ENCODE measurements around the gene KCNF1.

The KCNF1 gene

DNA sequence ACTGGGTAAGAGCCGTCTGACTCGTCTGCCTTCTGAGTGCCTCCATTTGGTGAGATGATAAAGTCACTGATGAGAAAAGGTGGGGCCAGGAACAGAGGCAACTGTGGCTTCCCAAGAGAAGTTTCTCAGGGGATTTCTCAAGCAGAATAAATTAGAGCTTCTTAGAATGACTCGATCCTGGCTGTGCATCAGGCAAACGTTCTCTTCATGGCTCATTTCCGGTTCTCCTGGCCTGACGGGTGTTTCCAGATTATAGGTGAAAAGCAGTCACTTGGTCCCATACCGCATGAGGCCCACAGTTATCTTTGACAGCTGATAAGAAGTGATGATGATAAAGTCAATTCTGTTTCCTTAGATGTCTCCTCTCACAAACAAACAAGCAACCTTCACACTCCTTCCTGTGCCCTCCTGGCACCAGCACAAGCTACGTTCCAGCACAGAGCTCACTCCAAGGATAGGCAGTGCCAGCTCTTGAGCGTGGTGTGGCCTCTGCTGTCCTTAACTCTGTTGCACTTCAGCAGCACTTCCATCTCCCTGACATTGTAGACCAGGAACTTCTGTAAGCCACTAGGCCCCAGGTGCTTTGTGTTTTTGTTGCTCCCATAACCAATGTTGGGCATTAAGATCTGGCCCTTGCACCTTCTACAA is 37.8 kb upstream of the KCNF1 start:
- H3K4me3 ChIP-seq (ENCODE audit: low read length) = no peak overlapping the region
- H3K9me3 ChIP-seq (ENCODE audit: low read length) = no peaks in the 10 kb centered on the region
- no peaks in the 10 kb centered on the region for H3K36me3 ChIP-seq (ENCODE audit: insufficient read depth, low read length)
- H2AFZ ChIP-seq (ENCODE audit: low read depth, low read length) = no peak overlapping the region
- no peaks in the 10 kb centered on the region for H3K4me1 ChIP-seq (ENCODE audit: insufficient read depth, low read length)
- H3K27me3 ChIP-seq (ENCODE audit: insufficient read depth, low read length) = no peaks in the 10 kb centered on the region

DNA sequence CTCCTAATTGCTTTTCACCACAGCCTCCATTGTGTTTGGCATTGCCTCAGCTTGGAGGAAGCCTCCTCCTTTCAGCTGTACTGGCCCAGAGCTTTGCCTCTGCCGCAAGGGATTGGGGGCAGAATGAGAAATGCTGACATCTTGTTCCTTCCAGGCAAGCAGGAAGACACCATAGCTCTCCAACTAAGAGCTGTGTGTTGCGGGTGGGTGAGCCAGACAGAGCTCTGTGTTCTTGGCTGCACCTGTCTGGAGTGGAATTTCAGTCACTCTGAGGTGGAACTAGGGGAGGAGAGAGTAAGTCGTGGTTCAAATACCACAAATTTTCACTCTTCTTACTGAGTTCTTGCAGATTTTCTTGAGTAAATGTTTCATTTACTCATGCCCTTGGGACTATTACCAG is 36.6 kb upstream of the KCNF1 start:
- no peaks in the 10 kb centered on the region for H3K27me3 ChIP-seq (ENCODE audit: insufficient read depth, low read length)
- no peaks in the 10 kb centered on the region for H3K4me1 ChIP-seq (ENCODE audit: insufficient read depth, low read length)
- no peak overlapping the region for H2AFZ ChIP-seq (ENCODE audit: low read depth, low read length)
- peaks cover 2% of the 10 kb centered on the region for H3K9me3 ChIP-seq (ENCODE audit: low read length)
- H3K4me3 ChIP-seq (ENCODE audit: low read length) = no peak overlapping the region
- H3K36me3 ChIP-seq (ENCODE audit: insufficient read depth, low read length) = no peaks in the 10 kb centered on the region

DNA sequence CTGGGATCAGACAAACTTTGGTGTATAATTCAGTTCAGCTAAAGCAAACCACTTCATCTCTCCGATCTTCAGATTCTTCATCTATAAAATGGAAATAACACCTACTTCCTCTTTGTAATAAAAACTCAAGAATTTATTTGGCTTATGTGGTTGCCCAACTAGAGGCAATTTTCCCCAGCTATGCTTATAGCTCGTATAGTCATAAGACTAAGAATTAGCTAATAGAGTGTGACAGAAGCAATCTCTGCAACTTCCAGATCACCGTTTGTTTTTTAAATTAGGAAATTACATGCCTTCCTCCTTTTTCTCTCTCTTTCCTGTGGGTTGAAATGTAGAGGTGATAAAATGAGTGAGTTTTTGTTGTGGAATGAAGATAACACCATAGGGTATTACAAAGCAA is 35.3 kb upstream of the KCNF1 start:
- Histone ChIP-seq H3K36me3 (ENCODE audit: insufficient read depth, low read length) (no peaks in the 10 kb centered on the region), H3K4me3 (ENCODE audit: low read length) (no peak overlapping the region)

DNA sequence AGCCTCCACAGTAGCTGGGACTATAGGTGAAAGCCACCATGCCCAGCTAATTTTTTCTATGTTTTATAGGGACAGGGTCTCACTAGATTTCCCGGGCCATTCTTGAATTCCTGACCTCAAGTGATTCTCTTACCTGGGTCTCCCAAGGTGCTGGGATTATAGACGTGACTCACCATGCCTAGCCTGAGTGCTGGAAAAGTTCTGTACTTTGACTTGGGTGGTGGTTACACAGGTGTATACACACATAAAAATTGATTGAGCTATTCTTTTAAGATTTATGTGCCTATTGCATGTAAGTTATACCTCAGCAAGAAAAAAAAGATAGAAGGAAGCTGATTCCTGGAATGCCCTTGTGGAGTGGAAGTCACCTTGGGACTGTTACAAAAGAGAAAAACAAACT is 34.8 kb upstream of the KCNF1 start:
- Histone ChIP-seq H3K36me3 (ENCODE audit: insufficient read depth, low read length) (no peaks in the 10 kb centered on the region), H3K4me3 (ENCODE audit: low read length) (no peak overlapping the region), H3K27me3 (ENCODE audit: insufficient read depth, low read length) (no peaks in the 10 kb centered on the region), H2AFZ (ENCODE audit: low read depth, low read length) (no peak overlapping the region), H3K4me1 (ENCODE audit: insufficient read depth, low read length) (no peaks in the 10 kb centered on the region), H3K9me3 (ENCODE audit: low read length) (peaks cover 2% of the 10 kb centered on the region)

More for the DNA sequence above, 35.3 kb upstream of the KCNF1 start:
- Histone ChIP-seq H3K9me3 (ENCODE audit: low read length) (peaks cover 2% of the 10 kb centered on the region), H3K4me1 (ENCODE audit: insufficient read depth, low read length) (no peaks in the 10 kb centered on the region), H2AFZ (ENCODE audit: low read depth, low read length) (no peak overlapping the region), H3K27me3 (ENCODE audit: insufficient read depth, low read length) (no peaks in the 10 kb centered on the region)

DNA sequence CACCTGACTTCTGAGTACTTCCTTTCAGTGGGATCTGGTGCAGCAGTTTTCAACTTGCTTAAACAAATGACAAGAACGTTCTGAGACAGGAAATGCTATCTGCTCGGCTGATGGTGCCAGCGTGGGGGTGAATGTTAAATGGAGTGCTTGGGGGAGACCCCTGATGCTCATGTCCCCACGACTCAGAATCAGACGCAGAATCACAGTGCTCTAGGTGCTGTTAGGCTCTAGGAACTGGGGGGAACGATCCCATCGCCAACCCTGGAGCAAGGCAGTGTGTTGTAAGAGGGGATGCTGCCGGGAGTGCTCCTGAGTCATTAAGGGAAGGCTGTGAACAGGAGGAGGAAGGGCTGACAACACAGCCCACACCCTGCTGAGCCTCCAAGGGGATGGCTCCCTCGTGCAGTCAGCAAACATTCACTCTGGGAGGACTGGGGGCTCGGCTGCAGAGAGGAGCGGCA is 34.1 kb upstream of the KCNF1 start:
- no peak overlapping the region for H2AFZ ChIP-seq (ENCODE audit: low read depth, low read length)
- no peaks in the 10 kb centered on the region for H3K4me1 ChIP-seq (ENCODE audit: insufficient read depth, low read length)
- H3K27me3 ChIP-seq (ENCODE audit: insufficient read depth, low read length) = no peaks in the 10 kb centered on the region
- H3K4me3 ChIP-seq (ENCODE audit: low read length) = no peak overlapping the region
- H3K9me3 ChIP-seq (ENCODE audit: low read length) = peaks cover 2% of the 10 kb centered on the region
- H3K36me3 ChIP-seq (ENCODE audit: insufficient read depth, low read length) = no peaks in the 10 kb centered on the region

DNA sequence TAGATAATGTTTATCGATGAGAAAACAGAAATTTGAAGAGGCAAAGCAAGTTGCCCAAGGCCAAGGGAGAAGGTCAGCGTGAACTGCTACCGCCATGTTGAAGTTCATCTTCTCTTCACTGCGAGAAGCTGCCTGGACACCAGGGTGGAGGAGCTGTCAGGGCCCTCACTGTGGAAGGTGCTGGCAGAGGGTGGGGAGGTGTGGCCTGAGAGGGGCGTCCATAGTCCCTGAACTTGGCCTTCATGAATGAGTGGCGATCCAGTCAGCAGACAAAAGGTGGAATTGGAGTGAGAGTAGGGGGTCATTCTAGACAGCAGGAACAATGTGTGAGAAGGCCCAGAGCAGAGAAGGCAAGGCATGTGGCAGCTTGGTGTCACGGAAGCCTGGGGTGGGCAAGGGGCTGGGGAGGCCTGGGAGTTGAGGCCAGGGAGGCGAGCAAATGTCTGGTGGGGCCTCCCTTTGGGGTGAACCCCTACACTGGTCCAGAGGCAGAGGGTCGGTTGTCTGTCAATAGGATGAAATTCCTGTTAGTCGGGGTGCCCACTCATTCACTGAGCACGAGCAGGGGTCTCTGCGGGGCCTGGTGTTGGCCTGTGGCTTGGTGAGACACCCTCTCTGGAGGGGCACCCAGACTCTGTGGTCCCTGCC is 33.3 kb upstream of the KCNF1 start:
- H3K4me3 ChIP-seq (ENCODE audit: low read length) = no peak overlapping the region
- no peaks in the 10 kb centered on the region for H3K27me3 ChIP-seq (ENCODE audit: insufficient read depth, low read length)
- peaks cover 4% of the 10 kb centered on the region for H3K4me1 ChIP-seq (ENCODE audit: insufficient read depth, low read length)
- H3K9me3 ChIP-seq (ENCODE audit: low read length) = peaks cover 2% of the 10 kb centered on the region
- no peaks in the 10 kb centered on the region for H3K36me3 ChIP-seq (ENCODE audit: insufficient read depth, low read length)
- no peak overlapping the region for H2AFZ ChIP-seq (ENCODE audit: low read depth, low read length)

DNA sequence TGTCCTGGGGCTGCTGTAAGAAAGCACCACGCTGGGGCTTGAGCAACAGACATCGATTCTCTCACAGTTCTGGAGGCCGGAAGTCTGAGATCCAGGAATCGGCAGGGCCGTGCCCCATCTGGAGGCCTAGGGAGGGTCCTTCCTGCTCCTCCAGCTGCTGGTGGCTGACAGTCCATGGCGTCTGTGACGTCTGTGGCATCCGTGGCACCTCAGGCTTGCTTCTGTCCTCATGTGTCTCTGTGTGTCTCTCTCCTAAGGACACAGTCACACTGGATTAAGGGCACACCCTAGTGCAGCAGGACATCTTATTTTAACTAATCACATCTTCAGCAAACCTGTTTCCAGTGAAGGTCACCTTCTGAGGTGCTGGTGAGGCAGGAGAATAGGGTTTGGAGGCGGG is 32.6 kb upstream of the KCNF1 start:
- H3K4me1 ChIP-seq (ENCODE audit: insufficient read depth, low read length) = peaks cover 12% of the 10 kb centered on the region
- no peak overlapping the region for H3K4me3 ChIP-seq (ENCODE audit: low read length)
- peaks cover 2% of the 10 kb centered on the region for H3K9me3 ChIP-seq (ENCODE audit: low read length)
- no peaks in the 10 kb centered on the region for H3K36me3 ChIP-seq (ENCODE audit: insufficient read depth, low read length)
- no peak overlapping the region for H2AFZ ChIP-seq (ENCODE audit: low read depth, low read length)
- H3K27me3 ChIP-seq (ENCODE audit: insufficient read depth, low read length) = no peaks in the 10 kb centered on the region

DNA sequence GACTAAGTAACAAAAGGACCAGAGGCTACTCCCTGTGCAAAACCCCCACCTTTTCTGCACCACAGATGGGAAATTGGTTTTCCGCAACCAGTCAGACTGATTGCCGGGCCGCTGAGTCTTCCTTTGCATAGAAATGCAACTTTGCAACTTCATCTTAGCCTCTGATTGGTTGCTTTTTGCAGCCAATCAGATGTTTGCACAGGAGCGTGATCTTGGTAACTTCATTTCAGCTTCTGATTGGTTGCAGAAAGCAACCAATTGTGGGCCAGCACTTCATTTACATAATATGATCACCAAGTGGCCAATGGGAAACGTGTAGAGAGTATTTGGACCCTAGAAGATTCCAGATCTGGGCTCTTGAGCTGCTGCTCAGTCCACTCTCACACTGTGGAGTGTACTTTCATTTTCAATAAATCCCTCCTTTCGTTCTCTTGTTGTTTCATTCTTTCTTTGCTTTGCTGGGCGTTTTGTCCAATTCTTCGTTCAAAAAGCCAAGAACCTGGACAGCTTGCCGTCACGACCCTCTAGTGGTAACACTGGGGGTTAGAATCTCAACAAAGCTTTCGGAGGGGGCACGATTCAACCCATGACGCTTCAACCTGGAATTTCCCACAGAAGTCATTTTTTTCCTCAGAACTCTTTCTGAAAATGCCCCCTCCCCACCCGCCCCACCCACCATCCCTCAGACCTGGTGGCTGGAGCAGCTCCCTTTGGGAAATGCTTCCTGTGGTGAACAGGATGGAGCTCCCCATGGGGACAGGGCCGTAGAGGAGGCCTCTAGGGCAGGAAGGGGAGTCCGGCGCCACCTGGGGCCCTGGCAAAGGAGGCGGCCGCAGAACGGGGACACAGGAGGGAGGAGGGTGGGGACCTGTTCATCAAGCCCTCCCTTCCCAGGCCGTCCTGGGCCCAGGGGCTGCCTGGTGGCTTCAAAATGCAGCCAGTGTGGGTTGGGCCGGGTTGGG is 31.8 kb upstream of the KCNF1 start:
- Histone ChIP-seq H2AFZ (ENCODE audit: low read depth, low read length) (no peak overlapping the region), H3K4me1 (ENCODE audit: insufficient read depth, low read length) (peaks cover 19% of the 10 kb centered on the region), H3K9me3 (ENCODE audit: low read length) (peaks cover 2% of the 10 kb centered on the region), H3K27me3 (ENCODE audit: insufficient read depth, low read length) (no peaks in the 10 kb centered on the region), H3K36me3 (ENCODE audit: insufficient read depth, low read length) (no peaks in the 10 kb centered on the region), H3K4me3 (ENCODE audit: low read length) (no peak overlapping the region)

DNA sequence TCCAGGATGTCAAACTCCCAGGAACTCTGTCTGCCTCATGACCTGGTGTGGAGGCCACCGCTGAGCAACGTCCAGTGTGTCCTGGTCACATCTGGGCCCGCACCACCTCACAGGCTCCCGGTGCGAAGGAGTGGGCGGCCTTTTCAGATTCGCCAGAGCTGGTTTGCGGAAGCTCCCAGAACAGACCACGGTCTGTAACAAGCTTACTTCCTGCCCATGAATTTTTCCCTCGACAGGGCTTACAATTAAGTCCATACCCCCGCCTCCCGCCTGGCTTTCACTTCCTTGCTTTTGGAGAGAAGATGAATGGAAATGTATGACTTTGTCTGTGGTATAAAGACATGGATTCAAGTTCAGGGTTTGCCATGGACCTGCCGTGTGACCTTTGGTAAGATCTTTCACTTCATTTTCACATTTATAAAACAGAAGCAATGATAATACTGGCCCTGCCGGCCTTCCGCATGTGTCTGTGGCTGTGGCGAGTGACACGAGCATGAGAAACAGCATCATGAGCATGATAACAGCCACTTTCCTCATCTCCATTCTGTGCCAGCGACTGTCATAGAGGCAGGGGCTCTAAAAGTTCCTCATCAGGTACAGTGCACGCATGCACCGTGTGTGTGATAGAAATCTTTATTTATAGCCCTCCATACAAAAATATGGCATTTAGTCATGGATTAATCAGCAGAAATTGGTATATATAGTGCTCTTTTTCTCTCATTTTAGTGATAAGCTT is 31.0 kb upstream of the KCNF1 start:
- Histone ChIP-seq H2AFZ (ENCODE audit: low read depth, low read length) (no peak overlapping the region), H3K27me3 (ENCODE audit: insufficient read depth, low read length) (no peaks in the 10 kb centered on the region)

DNA sequence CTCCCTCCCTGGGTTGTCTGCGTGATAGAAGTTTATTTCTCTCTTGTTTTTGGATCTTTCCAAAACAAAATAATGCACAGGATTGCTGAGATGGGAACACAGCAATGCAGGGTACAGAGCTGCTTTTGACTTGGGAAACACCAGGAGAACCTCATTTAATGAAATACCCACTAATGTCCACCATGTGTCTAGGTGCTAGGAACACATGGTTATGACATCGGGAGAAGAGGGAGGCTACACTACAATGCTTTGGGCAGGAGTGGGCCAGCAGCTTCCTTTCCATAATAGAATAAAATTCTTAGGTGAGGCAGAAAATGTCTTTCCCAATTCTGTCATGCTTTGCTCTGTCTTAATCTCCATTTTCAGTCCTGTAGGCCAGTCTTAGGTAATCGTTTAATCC is 29.2 kb upstream of the KCNF1 start:
- no peak overlapping the region for H3K4me3 ChIP-seq (ENCODE audit: low read length)
- peaks cover 2% of the 10 kb centered on the region for H3K9me3 ChIP-seq (ENCODE audit: low read length)
- no peaks in the 10 kb centered on the region for H3K36me3 ChIP-seq (ENCODE audit: insufficient read depth, low read length)
- peaks cover 27% of the 10 kb centered on the region for H3K4me1 ChIP-seq (ENCODE audit: insufficient read depth, low read length)
- no peaks in the 10 kb centered on the region for H3K27me3 ChIP-seq (ENCODE audit: insufficient read depth, low read length)
- H2AFZ ChIP-seq (ENCODE audit: low read depth, low read length) = no peak overlapping the region

More for the DNA sequence above, 31.0 kb upstream of the KCNF1 start:
- H3K4me1 ChIP-seq (ENCODE audit: insufficient read depth, low read length) = peaks cover 27% of the 10 kb centered on the region
- H3K9me3 ChIP-seq (ENCODE audit: low read length) = peaks cover 2% of the 10 kb centered on the region
- H3K4me3 ChIP-seq (ENCODE audit: low read length) = no peak overlapping the region
- no peaks in the 10 kb centered on the region for H3K36me3 ChIP-seq (ENCODE audit: insufficient read depth, low read length)

DNA sequence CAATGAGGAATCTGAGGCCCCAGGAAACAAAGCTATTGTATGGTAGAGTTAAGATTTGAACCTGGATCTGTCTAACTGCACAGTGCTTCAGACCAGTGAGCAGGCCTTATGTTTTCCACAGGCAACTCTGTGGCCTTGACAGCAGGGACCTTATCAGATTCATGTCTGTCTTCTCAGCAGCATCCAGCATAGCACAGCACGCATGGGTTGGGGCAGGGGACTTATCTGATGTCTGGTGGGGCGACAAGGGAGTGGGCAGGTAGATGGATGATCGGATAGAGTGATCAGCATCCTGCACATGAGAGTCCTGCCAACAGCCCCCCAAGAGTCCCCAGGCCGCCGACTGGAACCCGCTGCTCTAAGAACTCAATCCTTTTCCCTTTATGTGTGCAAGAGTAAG is 28.7 kb upstream of the KCNF1 start:
- peaks cover 2% of the 10 kb centered on the region for H3K9me3 ChIP-seq (ENCODE audit: low read length)
- no peak overlapping the region for H3K4me3 ChIP-seq (ENCODE audit: low read length)
- no peak overlapping the region for H2AFZ ChIP-seq (ENCODE audit: low read depth, low read length)
- peaks cover 27% of the 10 kb centered on the region for H3K4me1 ChIP-seq (ENCODE audit: insufficient read depth, low read length)
- no peaks in the 10 kb centered on the region for H3K27me3 ChIP-seq (ENCODE audit: insufficient read depth, low read length)
- H3K36me3 ChIP-seq (ENCODE audit: insufficient read depth, low read length) = no peaks in the 10 kb centered on the region

DNA sequence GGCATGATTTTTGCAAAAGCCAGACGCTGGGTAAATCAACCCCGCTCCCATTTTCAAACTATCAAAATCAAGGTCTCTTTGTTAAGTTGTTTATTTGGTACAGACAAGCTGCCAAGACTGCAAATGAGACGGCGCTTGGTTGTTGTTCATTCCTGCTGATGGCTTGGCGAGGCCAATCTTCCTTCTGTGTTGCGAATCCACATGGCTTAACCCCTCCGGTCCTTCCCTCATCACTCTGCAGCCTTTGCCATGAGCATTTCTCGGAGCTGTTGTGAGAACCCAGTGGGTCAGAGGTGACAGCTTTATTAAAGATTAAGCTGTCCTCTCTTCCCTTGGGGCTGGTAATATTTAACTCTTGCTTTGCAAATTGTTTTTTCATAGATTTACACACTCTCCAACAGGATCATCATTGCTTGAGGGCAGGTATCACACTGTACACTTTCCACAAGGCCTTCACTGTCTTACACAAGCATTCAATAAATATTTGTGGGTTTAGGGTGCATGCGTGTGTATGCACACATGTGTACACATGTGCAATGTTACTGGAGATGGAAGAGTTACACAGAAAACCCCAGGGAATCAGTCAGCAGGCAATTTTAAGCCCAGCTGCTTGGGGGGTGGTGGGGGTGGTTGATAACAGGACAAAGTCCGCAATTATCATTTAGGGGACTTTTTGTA is 27.8 kb upstream of the KCNF1 start:
- Histone ChIP-seq H3K36me3 (ENCODE audit: insufficient read depth, low read length) (no peaks in the 10 kb centered on the region), H3K9me3 (ENCODE audit: low read length) (peaks cover 2% of the 10 kb centered on the region), H3K27me3 (ENCODE audit: insufficient read depth, low read length) (no peaks in the 10 kb centered on the region), H3K4me3 (ENCODE audit: low read length) (peak overlapping the region; percentile 30), H2AFZ (ENCODE audit: low read depth, low read length) (peak overlapping the region; percentile 25), H3K4me1 (ENCODE audit: insufficient read depth, low read length) (peaks cover 27% of the 10 kb centered on the region)
